Neural cell (in vitro differentiated cells): ENCODE data around the gene NPAS4.

ENCODE experiments used
- EP300 ChIP-seq: fragments of 450-650 bp; conservative IDR thresholded peaks from 2 replicates; pipeline ENCODE4 v1.6.1; 2014; ENCODE audit warnings: antibody characterized with exemption, mild to moderate bottlenecking, moderate library complexity; ENCODE audit not compliant: poor library complexity, severe bottlenecking
- EZH2 ChIP-seq: fragments of 200-600, 300-800 bp; shearing (Covaris generic), sonication (generic); IDR thresholded peaks from 2 replicates; pipeline ENCODE4 v1.6.1; 2014; ENCODE audit warnings: antibody characterized with exemption, low read length, borderline replicate concordance, mild to moderate bottlenecking; ENCODE audit not compliant: insufficient read depth, poor library complexity, severe bottlenecking
- MXI1 ChIP-seq: fragments of 450-650 bp; conservative IDR thresholded peaks from 2 replicates; pipeline ENCODE4 v1.6.1; 2014; ENCODE audit warnings: antibody characterized with exemption, mild to moderate bottlenecking; ENCODE audit not compliant: poor library complexity, severe bottlenecking
- RAD21 ChIP-seq: fragments of 450-650 bp; conservative IDR thresholded peaks from 2 replicates; pipeline ENCODE4 v1.6.1; 2014; ENCODE audit warnings: antibody characterized with exemption, mild to moderate bottlenecking, moderate library complexity
- SMC3 ChIP-seq: fragments of 450-650 bp; conservative IDR thresholded peaks from 2 replicates; pipeline ENCODE4 v1.6.1; 2014; ENCODE audit warnings: antibody characterized with exemption, mild to moderate bottlenecking, moderate library complexity; ENCODE audit not compliant: poor library complexity
- TAF1 ChIP-seq: IDR thresholded peaks from 2 replicates; pipeline ENCODE4 v1.6.1; 2012; ENCODE audit warnings: low read depth
- TF ChIP-seq, protein P1 (sequence below): fragments of 450-650 bp; IDR thresholded peaks from 2 replicates; pipeline ENCODE4 v1.5.1; 2014; ENCODE audit warnings: antibody characterized with exemption, mild to moderate bottlenecking, moderate library complexity; ENCODE audit not compliant: poor library complexity, severe bottlenecking
- TF ChIP-seq, protein P2 (sequence below): IDR thresholded peaks from 2 replicates; pipeline ENCODE4 v1.6.1; 2012; ENCODE audit warnings: borderline replicate concordance

DNA sequence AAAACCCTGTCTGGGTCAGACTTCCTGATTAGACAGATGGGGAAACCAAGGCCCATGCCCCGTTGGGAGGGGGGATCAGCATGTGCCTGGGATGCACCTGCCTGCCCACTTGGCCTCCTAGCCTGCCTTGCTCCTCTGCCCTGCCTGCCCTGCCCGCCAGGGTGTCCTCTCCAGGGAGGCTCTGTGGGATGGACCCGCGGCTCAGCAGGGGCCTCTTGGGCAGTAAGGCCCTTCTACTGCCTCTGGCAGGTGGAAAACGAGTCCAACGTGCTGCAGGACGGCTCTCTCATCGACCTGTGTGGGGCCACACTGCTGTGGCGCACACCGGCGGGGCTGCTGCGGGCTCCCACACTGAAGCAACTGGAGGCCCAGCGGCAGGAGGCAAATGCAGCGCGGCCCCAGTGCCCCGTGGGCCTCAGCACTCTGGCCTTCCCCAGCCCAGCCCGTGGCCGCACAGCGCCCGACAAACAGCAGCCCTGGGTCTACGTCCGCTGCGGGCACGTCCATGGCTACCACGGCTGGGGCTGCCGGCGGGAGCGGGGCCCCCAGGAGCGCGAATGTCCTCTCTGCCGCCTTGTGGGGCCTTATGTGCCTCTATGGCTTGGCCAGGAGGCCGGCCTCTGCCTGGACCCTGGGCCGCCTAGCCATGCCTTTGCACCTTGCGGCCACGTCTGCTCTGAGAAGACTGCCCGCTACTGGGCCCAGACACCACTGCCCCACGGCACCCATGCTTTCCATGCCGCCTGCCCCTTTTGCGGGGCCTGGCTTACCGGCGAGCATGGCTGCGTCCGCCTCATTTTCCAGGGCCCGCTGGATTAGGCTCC lies 54.7 kb downstream of the NPAS4 start:
- TF ChIP-seq, protein P1, sequence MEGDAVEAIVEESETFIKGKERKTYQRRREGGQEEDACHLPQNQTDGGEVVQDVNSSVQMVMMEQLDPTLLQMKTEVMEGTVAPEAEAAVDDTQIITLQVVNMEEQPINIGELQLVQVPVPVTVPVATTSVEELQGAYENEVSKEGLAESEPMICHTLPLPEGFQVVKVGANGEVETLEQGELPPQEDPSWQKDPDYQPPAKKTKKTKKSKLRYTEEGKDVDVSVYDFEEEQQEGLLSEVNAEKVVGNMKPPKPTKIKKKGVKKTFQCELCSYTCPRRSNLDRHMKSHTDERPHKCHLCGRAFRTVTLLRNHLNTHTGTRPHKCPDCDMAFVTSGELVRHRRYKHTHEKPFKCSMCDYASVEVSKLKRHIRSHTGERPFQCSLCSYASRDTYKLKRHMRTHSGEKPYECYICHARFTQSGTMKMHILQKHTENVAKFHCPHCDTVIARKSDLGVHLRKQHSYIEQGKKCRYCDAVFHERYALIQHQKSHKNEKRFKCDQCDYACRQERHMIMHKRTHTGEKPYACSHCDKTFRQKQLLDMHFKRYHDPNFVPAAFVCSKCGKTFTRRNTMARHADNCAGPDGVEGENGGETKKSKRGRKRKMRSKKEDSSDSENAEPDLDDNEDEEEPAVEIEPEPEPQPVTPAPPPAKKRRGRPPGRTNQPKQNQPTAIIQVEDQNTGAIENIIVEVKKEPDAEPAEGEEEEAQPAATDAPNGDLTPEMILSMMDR, result no peak
- TF ChIP-seq, protein P2, sequence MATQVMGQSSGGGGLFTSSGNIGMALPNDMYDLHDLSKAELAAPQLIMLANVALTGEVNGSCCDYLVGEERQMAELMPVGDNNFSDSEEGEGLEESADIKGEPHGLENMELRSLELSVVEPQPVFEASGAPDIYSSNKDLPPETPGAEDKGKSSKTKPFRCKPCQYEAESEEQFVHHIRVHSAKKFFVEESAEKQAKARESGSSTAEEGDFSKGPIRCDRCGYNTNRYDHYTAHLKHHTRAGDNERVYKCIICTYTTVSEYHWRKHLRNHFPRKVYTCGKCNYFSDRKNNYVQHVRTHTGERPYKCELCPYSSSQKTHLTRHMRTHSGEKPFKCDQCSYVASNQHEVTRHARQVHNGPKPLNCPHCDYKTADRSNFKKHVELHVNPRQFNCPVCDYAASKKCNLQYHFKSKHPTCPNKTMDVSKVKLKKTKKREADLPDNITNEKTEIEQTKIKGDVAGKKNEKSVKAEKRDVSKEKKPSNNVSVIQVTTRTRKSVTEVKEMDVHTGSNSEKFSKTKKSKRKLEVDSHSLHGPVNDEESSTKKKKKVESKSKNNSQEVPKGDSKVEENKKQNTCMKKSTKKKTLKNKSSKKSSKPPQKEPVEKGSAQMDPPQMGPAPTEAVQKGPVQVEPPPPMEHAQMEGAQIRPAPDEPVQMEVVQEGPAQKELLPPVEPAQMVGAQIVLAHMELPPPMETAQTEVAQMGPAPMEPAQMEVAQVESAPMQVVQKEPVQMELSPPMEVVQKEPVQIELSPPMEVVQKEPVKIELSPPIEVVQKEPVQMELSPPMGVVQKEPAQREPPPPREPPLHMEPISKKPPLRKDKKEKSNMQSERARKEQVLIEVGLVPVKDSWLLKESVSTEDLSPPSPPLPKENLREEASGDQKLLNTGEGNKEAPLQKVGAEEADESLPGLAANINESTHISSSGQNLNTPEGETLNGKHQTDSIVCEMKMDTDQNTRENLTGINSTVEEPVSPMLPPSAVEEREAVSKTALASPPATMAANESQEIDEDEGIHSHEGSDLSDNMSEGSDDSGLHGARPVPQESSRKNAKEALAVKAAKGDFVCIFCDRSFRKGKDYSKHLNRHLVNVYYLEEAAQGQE, result no peak
- TF ChIP-seq SMC3 (no peak), TAF1 (no peak), EP300 (no peak), MXI1 (no peak), EZH2 (no peak), RAD21 (no peak)
